ENCODE data around the gene ASCL5. TPM values are rescaled to one million over a fixed set of nuclear protein-coding genes. Genes with fewer than 3 reads are reported as not detected.

Gene ASCL5
- total and polyA plus RNA-seq, 2 experiments from 2014 or later: not detected

- Histone ChIP-seq H4K20me1 (ENCODE audit: insufficient read depth, poor library complexity, severe bottlenecking) (peaks cover 4% of the 10 kb centered on the region), H3K27me3 (no peaks in the 10 kb centered on the region), H2AFZ (no peak overlapping the region), H3K4me3 (no peak overlapping the region), H3K9me3 (ENCODE audit: low read depth) (no peaks in the 10 kb centered on the region), H3K27ac (no peak overlapping the region), H3K4me2 (no peak overlapping the region), H3K79me2 (no peaks in the 10 kb centered on the region), H3K36me3 (replicated peaks; ENCODE audit: insufficient read depth, low read depth) (no peaks in the 10 kb centered on the region), H3K9me2 (replicated peaks; ENCODE audit: insufficient read depth) (no peaks in the 10 kb centered on the region), H3K4me1 (ENCODE audit: insufficient read depth) (peaks cover 8% of the 10 kb centered on the region)
- 90% methylated on average over 16 of the region's 16 CpGs for WGBS (ENCODE audit: low lambda C conversion rate, missing lambda C conversion rate)
- no peak for DNase-seq (ENCODE audit: low spot score)
- TF ChIP-seq EZH2 (IDR thresholded peaks at IDR 0.05; ENCODE audit: borderline replicate concordance): no peak
- no peak for TF ChIP-seq CTCF (IDR thresholded peaks at IDR 0.05; ENCODE audit: poor library complexity)
- TF ChIP-seq EZH2phosphoT487 (IDR thresholded peaks at IDR 0.05; ENCODE audit: low read depth, severe bottlenecking, unreplicated experiment): no peak
These were observed 16.1 kb upstream of the ASCL5 start for GRCh38 chr1:201142849-201143725.

GRCh38 chr1:201142011-201142848 is 15.2 kb upstream of the ASCL5 start:
- H3K9me2 ChIP-seq (replicated peaks; ENCODE audit: insufficient read depth): no peaks in the 10 kb centered on the region
- no peaks in the 10 kb centered on the region for H3K27me3 ChIP-seq
- no peaks in the 10 kb centered on the region for H4K20me1 ChIP-seq (ENCODE audit: insufficient read depth, poor library complexity, severe bottlenecking)
- no peak overlapping the region for H3K4me2 ChIP-seq
- H3K4me3 ChIP-seq: no peak overlapping the region
- no peak overlapping the region for H2AFZ ChIP-seq
- no peak for TF ChIP-seq EZH2phosphoT487 (IDR thresholded peaks at IDR 0.05; ENCODE audit: low read depth, severe bottlenecking, unreplicated experiment)
- TF ChIP-seq EZH2 (IDR thresholded peaks at IDR 0.05; ENCODE audit: borderline replicate concordance): no peak
- no peak for TF ChIP-seq CTCF (IDR thresholded peaks at IDR 0.05; ENCODE audit: poor library complexity)
- no peaks in the 10 kb centered on the region for H3K9me3 ChIP-seq (ENCODE audit: low read depth)
- no peaks in the 10 kb centered on the region for H3K79me2 ChIP-seq
- WGBS (ENCODE audit: low lambda C conversion rate, missing lambda C conversion rate): 91% methylated on average over 16 of the region's 16 CpGs
- H3K27ac ChIP-seq: no peak overlapping the region
- DNase-seq (ENCODE audit: low spot score): no peak
- H3K36me3 ChIP-seq (replicated peaks; ENCODE audit: insufficient read depth, low read depth): no peaks in the 10 kb centered on the region
- H3K4me1 ChIP-seq (ENCODE audit: insufficient read depth): peaks cover 12% of the 10 kb centered on the region

GRCh38 chr1:201141418-201141817 is 14.4 kb upstream of the ASCL5 start:
- no peak for TF ChIP-seq EZH2phosphoT487 (IDR thresholded peaks at IDR 0.05; ENCODE audit: low read depth, severe bottlenecking, unreplicated experiment)
- no peak for TF ChIP-seq EZH2 (IDR thresholded peaks at IDR 0.05; ENCODE audit: borderline replicate concordance)
- no peak for TF ChIP-seq CTCF (IDR thresholded peaks at IDR 0.05; ENCODE audit: poor library complexity)

More at GRCh38 chr1:201141418-201141817, 14.4 kb upstream of the ASCL5 start:
- Histone ChIP-seq H3K4me2 (no peak overlapping the region), H3K4me1 (ENCODE audit: insufficient read depth) (peaks cover 12% of the 10 kb centered on the region), H3K36me3 (replicated peaks; ENCODE audit: insufficient read depth, low read depth) (no peaks in the 10 kb centered on the region), H3K27ac (no peak overlapping the region), H4K20me1 (ENCODE audit: insufficient read depth, poor library complexity, severe bottlenecking) (no peaks in the 10 kb centered on the region), H3K27me3 (no peaks in the 10 kb centered on the region), H3K9me3 (ENCODE audit: low read depth) (no peaks in the 10 kb centered on the region), H3K4me3 (no peak overlapping the region), H3K79me2 (no peaks in the 10 kb centered on the region), H3K9me2 (replicated peaks; ENCODE audit: insufficient read depth) (no peaks in the 10 kb centered on the region), H2AFZ (no peak overlapping the region)
- no peak for DNase-seq (ENCODE audit: low spot score)
- 95% methylated on average over 5 of the region's 5 CpGs for WGBS (ENCODE audit: low lambda C conversion rate, missing lambda C conversion rate)
